ENCODE measurements around the gene FGFR4.
A peak's percentile ranks its signal among the peaks of the same experiment; 100 is the strongest.

The FGFR4 gene

GRCh38 chr5:177103523-177104253 is 17.0 kb downstream of the FGFR4 start:
- DNase-seq (ENCODE audit: low spot score): no peak

GRCh38 chr5:177105691-177106476 is 19.2 kb downstream of the FGFR4 start:
- DNase-seq (ENCODE audit: low spot score): no peak

GRCh38 chr5:177107159-177107558 is 20.4 kb downstream of the FGFR4 start:
- DNase-seq (ENCODE audit: low spot score): no peak

- no peak for DNase-seq (ENCODE audit: low spot score)
Observed at GRCh38 chr5:177109810-177110209, 23.1 kb downstream of the FGFR4 start.

DNA sequence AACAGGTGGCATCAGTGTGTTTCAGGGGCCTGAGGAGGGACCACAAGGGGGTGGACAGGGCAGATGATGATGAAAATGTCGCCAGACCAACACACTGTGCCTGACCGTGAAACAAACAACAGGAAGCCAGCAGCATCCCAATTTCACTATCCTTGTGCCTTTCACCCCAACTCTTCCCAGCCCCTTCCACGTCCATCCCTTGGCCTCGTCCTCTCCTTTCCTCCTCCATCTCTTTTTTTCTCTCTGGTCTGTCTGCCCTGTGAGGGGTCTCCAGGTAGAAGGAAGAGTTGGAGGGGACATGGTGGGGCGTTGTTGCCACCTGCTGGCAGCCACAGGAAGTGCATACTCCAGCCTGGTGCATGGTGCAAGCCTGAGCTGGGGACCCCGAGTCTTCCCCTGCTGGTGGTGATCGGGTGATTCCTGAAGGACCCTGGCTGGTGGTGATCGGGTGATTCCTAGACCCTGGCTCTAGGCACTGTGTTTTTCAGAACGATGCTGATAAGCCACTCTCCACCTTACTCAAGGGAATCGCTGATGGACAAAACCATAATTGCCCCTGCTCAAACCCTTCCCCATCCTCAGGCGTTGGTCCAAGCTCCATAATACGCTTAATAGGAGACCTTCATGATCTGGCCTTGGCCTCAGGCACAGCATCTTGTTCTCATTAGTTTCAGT is 25.1 kb downstream of the FGFR4 start:
- DNase-seq (ENCODE audit: low spot score): peak; percentile 60

DNA sequence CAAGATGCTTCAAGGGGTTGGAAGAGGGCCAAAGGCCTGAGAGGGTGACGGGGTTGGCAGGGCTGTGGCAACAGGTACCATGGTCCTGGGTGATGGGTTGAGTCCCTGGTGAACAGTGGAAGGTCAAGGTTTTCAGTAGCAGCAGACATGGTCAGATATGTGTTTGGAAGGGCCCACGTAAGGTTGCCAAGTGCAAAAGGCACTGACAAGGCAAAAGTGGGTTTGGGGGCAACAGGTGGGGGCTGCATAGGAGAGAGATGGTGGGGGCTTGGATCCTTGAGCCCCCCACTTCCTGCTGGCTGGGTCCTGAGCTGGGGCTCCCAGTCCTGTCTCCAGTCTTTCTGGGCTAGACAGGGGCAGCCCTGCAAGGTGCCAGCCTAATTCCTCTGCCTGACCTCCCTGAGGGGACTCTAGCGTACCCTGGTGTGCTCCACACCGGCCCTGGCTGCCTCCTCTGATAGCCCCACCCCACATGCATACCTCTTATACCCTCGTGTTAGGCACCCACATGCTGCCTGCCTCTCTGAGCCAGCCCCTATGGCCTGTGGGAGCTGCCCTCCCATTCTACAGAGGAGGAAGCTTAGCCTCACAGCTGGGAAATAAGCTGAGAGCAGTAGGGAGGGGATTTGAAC is 26.0 kb downstream of the FGFR4 start:
- no peak for DNase-seq (ENCODE audit: low spot score)

DNA sequence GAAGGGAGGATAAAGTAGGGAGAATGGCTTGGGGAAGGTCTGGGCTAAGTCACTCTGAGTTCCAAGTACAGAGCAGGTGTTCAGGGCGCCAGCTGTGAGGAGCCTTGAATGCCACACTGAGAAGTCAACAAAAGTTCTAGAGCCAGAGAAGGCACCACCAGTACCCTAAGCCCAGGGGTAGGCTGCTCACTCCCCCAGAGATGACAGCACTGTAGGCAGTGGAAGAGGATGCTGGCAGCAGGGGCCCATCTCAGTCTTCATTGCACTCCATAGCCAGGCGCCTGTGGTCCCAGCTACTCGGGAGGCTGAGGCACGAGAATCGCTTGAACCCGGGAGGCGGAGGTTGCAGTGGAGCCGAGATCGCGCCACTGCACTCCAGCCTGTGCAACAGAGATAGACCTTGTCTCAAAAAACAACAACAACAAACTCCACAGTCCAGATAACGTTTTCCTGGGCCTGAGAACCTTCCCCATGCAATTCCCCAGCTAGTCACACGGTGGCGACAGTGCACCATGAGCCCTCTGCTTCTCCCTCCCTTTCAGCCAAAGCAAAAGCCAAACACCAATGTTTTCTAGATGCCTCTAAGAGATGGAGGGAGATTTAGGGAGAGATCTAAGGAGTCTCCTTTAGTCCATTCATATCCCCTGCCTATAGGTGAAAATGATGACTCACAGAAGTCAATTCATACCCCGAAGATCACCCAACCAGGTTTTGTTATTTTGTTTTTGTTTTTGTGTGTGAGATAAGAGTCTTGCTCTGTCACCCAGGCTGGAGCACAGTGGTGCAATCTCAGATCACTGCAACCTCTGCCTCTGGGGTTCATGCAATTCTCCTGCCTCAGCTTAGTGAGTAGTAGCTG is 27.1 kb downstream of the FGFR4 start:
- peak; percentile 86 for DNase-seq (ENCODE audit: low spot score)

DNA sequence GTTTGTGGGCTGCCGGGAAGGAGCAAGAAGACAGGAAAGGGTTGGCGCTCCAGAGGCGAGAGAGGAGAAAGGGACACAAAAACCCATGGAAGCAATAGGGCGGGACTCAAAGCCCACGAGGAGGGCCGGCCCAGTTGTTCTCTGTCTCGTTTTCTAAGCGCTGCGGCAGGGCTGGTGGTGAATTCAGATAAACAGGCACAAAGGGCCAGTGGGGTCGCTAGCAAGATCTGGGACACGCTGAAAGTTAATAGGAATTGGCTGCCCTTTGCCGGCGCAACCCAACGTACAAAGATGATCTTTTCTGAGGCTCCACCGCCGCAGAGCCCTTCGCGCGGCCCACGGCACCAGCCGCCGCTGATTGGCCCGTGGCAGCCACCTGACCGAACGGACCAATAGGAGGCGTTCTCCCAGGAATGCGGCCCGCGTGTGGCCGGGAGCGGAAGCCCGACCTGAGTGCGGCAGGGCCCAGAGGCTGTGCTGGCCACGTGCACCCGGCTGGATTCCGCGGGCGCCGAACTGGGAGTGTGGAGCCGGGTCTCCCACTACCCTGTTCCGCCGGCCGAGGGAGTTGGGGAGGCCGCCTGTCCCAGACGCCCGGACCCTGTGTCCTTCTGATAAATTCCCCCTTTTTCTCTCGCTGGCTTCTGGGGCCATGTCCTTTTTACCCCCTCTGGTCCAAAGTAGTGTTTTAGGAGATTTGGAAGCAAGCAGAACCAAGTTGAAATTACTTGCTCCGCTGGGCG is 30.1 kb downstream of the FGFR4 start:
- peak; percentile 76 for DNase-seq (ENCODE audit: low spot score)

- no peak for DNase-seq (ENCODE audit: low spot score)
Observed at GRCh38 chr5:177117441-177118045, 30.8 kb downstream of the FGFR4 start.

GRCh38 chr5:177122566-177122965 is 35.9 kb downstream of the FGFR4 start:
- DNase-seq (ENCODE audit: low spot score): no peak

GRCh38 chr5:177123789-177124485 is 37.2 kb downstream of the FGFR4 start:
- DNase-seq (ENCODE audit: low spot score): no peak

DNA sequence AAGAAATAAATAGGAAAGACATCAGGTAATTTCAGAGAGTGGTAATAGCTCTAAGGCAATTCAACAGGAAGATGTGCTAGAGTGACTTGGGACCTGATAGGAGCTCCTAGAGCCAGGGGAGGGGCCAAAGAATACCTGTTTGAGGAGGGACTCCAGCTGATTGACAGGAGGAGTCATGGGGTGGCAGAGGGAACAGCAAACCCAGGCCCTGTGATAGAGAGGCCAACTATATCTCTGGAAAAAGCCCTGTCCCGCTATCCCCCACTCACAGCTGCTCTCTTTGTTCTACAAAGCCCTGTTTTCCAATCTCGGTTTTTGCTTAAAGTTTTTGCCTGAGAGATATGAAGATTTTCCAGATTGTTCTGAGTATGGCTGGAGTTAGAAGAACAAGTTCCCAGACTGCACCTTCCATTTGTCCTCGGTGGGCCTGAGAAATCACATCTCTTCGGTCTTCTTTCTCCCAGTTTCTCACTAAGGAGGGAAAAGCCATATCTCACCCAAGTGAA is 37.8 kb downstream of the FGFR4 start:
- no peak for DNase-seq (ENCODE audit: low spot score)

GRCh38 chr5:177126771-177127170 is 40.1 kb downstream of the FGFR4 start:
- DNase-seq (ENCODE audit: low spot score): no peak

GRCh38 chr5:177128551-177128981 is 41.9 kb downstream of the FGFR4 start:
- no peak for DNase-seq (ENCODE audit: low spot score)

GRCh38 chr5:177130211-177131018 is 43.7 kb downstream of the FGFR4 start:
- DNase-seq (ENCODE audit: low spot score): peak; percentile 38

DNA sequence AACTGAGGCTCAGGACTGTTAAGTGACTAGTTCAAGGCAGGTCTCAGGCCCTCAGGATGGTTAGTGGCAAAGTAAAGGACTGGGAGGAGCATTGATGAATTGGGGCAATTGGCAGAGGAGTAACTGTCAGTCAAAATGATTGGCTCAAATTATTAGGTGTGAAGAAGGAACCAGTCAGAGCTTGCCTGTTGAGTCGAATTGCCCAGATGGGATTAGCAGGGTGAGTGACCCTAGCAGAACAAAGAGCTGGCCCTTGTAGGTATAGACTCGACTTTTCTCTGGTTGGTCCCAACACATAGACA is 44.3 kb downstream of the FGFR4 start:
- DNase-seq (ENCODE audit: low spot score): peak; percentile 49

GRCh38 chr5:177131352-177132135 is 44.8 kb downstream of the FGFR4 start:
- peak; percentile 41 for DNase-seq (ENCODE audit: low spot score)

Measured in cerebellar cortex (tissue), 1 donor.